AG04450 (cell line): Measurements from ENCODE around the gene ARHGAP35. TPM values are rescaled to one million over a fixed set of nuclear protein-coding genes. Genes with fewer than 3 reads are reported as not detected.

Source experiments
- CTCF ChIA-PET: fragments of 300-600, 350-600 bp; formaldehyde crosslinking; extraction: SDS; loops from one replicate; lab custom pipeline; 2022; ENCODE audit warnings: antibody characterized with exemption, inconsistent platforms; lab: Charles Lee
- POLR2A ChIA-PET: fragments of 350-600 bp; formaldehyde crosslinking; extraction: SDS; loops from one replicate; lab custom pipeline; 2021; ENCODE audit warnings: antibody characterized with exemption, inconsistent platforms; lab: Yijun Ruan, JAX
- DNase-seq: peaks from one replicate; pipeline ENCODE4 v3.0.0-alpha.2; 2011; ENCODE audit warnings: low read depth, low spot score
- H3K27ac ChIP-seq: one replicate; pipeline ENCODE4 v1.5.1; 2012; ENCODE audit warnings: low read depth, low read length, control low read depth
- H3K27me3 ChIP-seq: one replicate; pipeline ENCODE4 v1.6.0; 2012; ENCODE audit warnings: low read length; ENCODE audit not compliant: control insufficient read depth, insufficient read depth
- H3K4me3 ChIP-seq: 2 replicates; pipeline ENCODE4 v1.5.1; 2011; ENCODE audit warnings: mild to moderate bottlenecking, low read depth, low read length, control low read depth
- H3K9me3 ChIP-seq: 2 replicates; pipeline ENCODE4 v1.5.1; 2012; ENCODE audit warnings: low read length; ENCODE audit not compliant: control insufficient read depth, insufficient read depth
- CTCF ChIP-seq: IDR thresholded peaks from 2 replicates; pipeline ENCODE4 v1.5.1; 2011; ENCODE audit warnings: low read depth, low read length, control low read depth, inconsistent platforms
- polyA plus RNA-seq: library from polyadenylated mRNA; depleted of rRNA; stranded (reverse); fragments of >200 nt; gene quantifications from 2 replicates; pipeline ENCODE4 v1.2.3, GENCODE V29; 2011

ARHGAP35 gene
- polyA plus RNA-seq, 1 experiment: 28.7 TPM

GRCh38 chr19:46856062-46857022 lies 4.5 kb upstream of the ARHGAP35 start:
- no peaks in the 10 kb centered on the region for H3K9me3 ChIP-seq
- H3K27ac ChIP-seq: peak overlapping the region; percentile 97
- peak; percentile 89 for DNase-seq
- TF ChIP-seq CTCF: peak; percentile 85
- H3K4me3 ChIP-seq: peak overlapping the region; percentile 55
- POLR2A ChIA-PET: interaction anchor here (0.5 to 1.9 kb wide), 6 partner anchors 18 to 370 kb away, joined by 3 to 14 read pairs (median 8); partner anchors contain the start of gene SLC1A5
- CTCF ChIA-PET: interaction anchor here (0.7 to 5.8 kb wide), 9 partner anchors 15 to 270 kb away, joined by 3 to 43 read pairs (median 5); no protein-coding TSS in a partner anchor
- no peaks in the 10 kb centered on the region for H3K27me3 ChIP-seq

GRCh38 chr19:46859637-46860124 lies 1.1 kb upstream of the ARHGAP35 start:
- POLR2A ChIA-PET: interaction anchor here (0.6 to 1.3 kb wide), 5 partner anchors 31 to 325 kb away, joined by 3 to 6 read pairs (median 4); partner anchors contain the start of gene SLC1A5
- Histone ChIP-seq H3K9me3 (no peaks in the 10 kb centered on the region), H3K27me3 (no peaks in the 10 kb centered on the region), H3K27ac (peak overlapping the region; percentile 91), H3K4me3 (peak overlapping the region; percentile 56)
- TF ChIP-seq CTCF: no peak
- CTCF ChIA-PET: interaction anchor here (0.7 kb wide), 1 partner anchor 116 kb away, joined by 3 read pairs; no protein-coding TSS in a partner anchor
- DNase-seq: no peak

- CTCF ChIA-PET: interaction anchor here (0.7 kb wide), 1 partner anchor 116 kb away, joined by 3 read pairs; no protein-coding TSS in a partner anchor
Measured at GRCh38 chr19:46860125-46860845, 512 bp upstream of the ARHGAP35 start.

More at GRCh38 chr19:46860125-46860845, 512 bp upstream of the ARHGAP35 start:
- POLR2A ChIA-PET: interaction anchor here (0.6 to 1.3 kb wide), 6 partner anchors 20 to 324 kb away, joined by 3 to 6 read pairs (median 4); partner anchors contain the start of gene SLC1A5
- TF ChIP-seq CTCF: no peak
- H3K4me3 ChIP-seq: peak overlapping the region; percentile 83
- H3K9me3 ChIP-seq: no peaks in the 10 kb centered on the region
- peak; percentile 97 for DNase-seq
- H3K27ac ChIP-seq: peak overlapping the region; percentile 91
- no peaks in the 10 kb centered on the region for H3K27me3 ChIP-seq
